H9 (cell line): ENCODE data around the gene ZNF541. TPM values are rescaled to one million over a fixed set of nuclear protein-coding genes. Genes with fewer than 3 reads are reported as not detected.

Experiments
- DNase-seq: peaks from one replicate; pipeline ENCODE4 v3.0.0-alpha.2; 2017
- H2AFZ ChIP-seq: one replicate; pipeline ENCODE4 v1.6.1; 2013; ENCODE audit warnings: mild to moderate bottlenecking, low read length, control low read depth, moderate library complexity
- H2AK5ac ChIP-seq: 2 replicates; pipeline ENCODE4 v1.6.1; 2013; ENCODE audit warnings: low read length, control low read depth, mixed read lengths; ENCODE audit not compliant: insufficient read length
- H2BK120ac ChIP-seq: one replicate; pipeline ENCODE4 v1.6.1; 2013; ENCODE audit warnings: low read depth, mild to moderate bottlenecking, low read length, control low read depth, inconsistent platforms; ENCODE audit not compliant: poor library complexity, severe bottlenecking
- H2BK12ac ChIP-seq: 2 replicates; pipeline ENCODE4 v1.6.1; 2013; ENCODE audit warnings: low read length, control low read depth, mixed read lengths, low read depth; ENCODE audit not compliant: insufficient read length
- H2BK15ac ChIP-seq: 2 replicates; pipeline ENCODE4 v1.6.1; 2013; ENCODE audit warnings: low read depth, low read length, control low read depth
- H2BK20ac ChIP-seq: one replicate; pipeline ENCODE4 v1.6.1; 2013; ENCODE audit warnings: low read depth, mild to moderate bottlenecking, low read length, control low read depth, inconsistent platforms; ENCODE audit not compliant: poor library complexity, severe bottlenecking
- H2BK5ac ChIP-seq: 2 replicates; pipeline ENCODE4 v1.6.1; 2013; ENCODE audit warnings: low read length, control low read depth, mixed read lengths; ENCODE audit not compliant: insufficient read length
- H3K14ac ChIP-seq: 2 replicates; pipeline ENCODE4 v1.6.1; 2013; ENCODE audit warnings: low read length, control low read depth; ENCODE audit not compliant: insufficient read depth
- H3K18ac ChIP-seq: 2 replicates; pipeline ENCODE4 v1.6.1; 2013; ENCODE audit warnings: low read depth, mild to moderate bottlenecking, mixed read lengths, low read length, control low read depth; ENCODE audit not compliant: insufficient read length
- H3K23ac ChIP-seq: 2 replicates; pipeline ENCODE4 v1.6.1; 2013; ENCODE audit warnings: low read length, control low read depth, mixed read lengths, low read depth; ENCODE audit not compliant: insufficient read length
- H3K23me2 ChIP-seq: 2 replicates; pipeline ENCODE4 v1.6.1; 2013; ENCODE audit warnings: low read depth, mild to moderate bottlenecking, mixed read lengths, low read length, control low read depth; ENCODE audit not compliant: insufficient read length, poor library complexity, severe bottlenecking
- H3K27ac ChIP-seq: 2 replicates; pipeline ENCODE4 v1.5.1; 2013; ENCODE audit warnings: low read length, control low read depth, mixed read lengths, low read depth; ENCODE audit not compliant: insufficient read length
- H3K27me3 ChIP-seq: 2 replicates; pipeline ENCODE4 v1.6.1; 2013; ENCODE audit warnings: low read length, control low read depth, inconsistent platforms; ENCODE audit not compliant: insufficient read depth
- H3K4ac ChIP-seq: 2 replicates; pipeline ENCODE4 v1.6.1; 2013; ENCODE audit warnings: low read depth, mild to moderate bottlenecking, control low read depth, inconsistent platforms, low read length, moderate library complexity
- H3K4me1 ChIP-seq: 2 replicates; pipeline ENCODE4 v1.6.1; 2013; ENCODE audit warnings: low read length, control low read depth, inconsistent platforms; ENCODE audit not compliant: insufficient read depth
- H3K4me2 ChIP-seq: 2 replicates; pipeline ENCODE4 v1.6.1; 2013; ENCODE audit warnings: low read length, control low read depth, mixed read lengths; ENCODE audit not compliant: insufficient read length, insufficient read depth
- H3K56ac ChIP-seq: 2 replicates; pipeline ENCODE4 v1.6.1; 2013; ENCODE audit warnings: low read depth, mild to moderate bottlenecking, mixed read lengths, low read length, control low read depth; ENCODE audit not compliant: insufficient read length
- H3K79me1 ChIP-seq: 2 replicates; pipeline ENCODE4 v1.6.1; 2013; ENCODE audit warnings: low read depth, mild to moderate bottlenecking, moderate library complexity, low read length, control low read depth, inconsistent platforms; ENCODE audit not compliant: insufficient read depth, poor library complexity, severe bottlenecking
- H3K79me2 ChIP-seq: 2 replicates; pipeline ENCODE4 v1.6.1; 2013; ENCODE audit warnings: low read length, control low read depth, inconsistent platforms; ENCODE audit not compliant: insufficient read depth
- H3K9ac ChIP-seq: 2 replicates; pipeline ENCODE4 v1.6.1; 2013; ENCODE audit warnings: low read length, control low read depth, mixed read lengths; ENCODE audit not compliant: insufficient read length; ENCODE audit errors: extremely low read depth
- H3K9me3 ChIP-seq: one replicate; pipeline ENCODE4 v1.6.1; 2013; ENCODE audit warnings: low read depth, low read length, inconsistent platforms; ENCODE audit not compliant: control insufficient read depth
- H3T11ph ChIP-seq: one replicate; pipeline ENCODE4 v1.6.1; 2013; ENCODE audit warnings: mild to moderate bottlenecking, low read length, control low read depth, inconsistent platforms
- H4K20me1 ChIP-seq: one replicate; pipeline ENCODE4 v1.6.1; 2013; ENCODE audit not compliant: control insufficient read depth, insufficient read length, insufficient read depth
- H4K5ac ChIP-seq: 2 replicates; pipeline ENCODE4 v1.6.1; 2013; ENCODE audit warnings: low read depth, mild to moderate bottlenecking, mixed read lengths, low read length, control low read depth; ENCODE audit not compliant: insufficient read length
- H4K8ac ChIP-seq: replicated peaks from 2 replicates; pipeline ENCODE4 v1.6.1; 2013; ENCODE audit warnings: low read length, control low read depth, mixed read lengths, low read depth; ENCODE audit not compliant: insufficient read length
- H4K91ac ChIP-seq: 2 replicates; pipeline ENCODE4 v1.6.1; 2013; ENCODE audit warnings: low read depth, mild to moderate bottlenecking, moderate library complexity, mixed read lengths, low read length, control low read depth; ENCODE audit not compliant: insufficient read length
- H3K27ac Mint-ChIP-seq, 3 experiments: 2 replicates in 2 of 3; 3 replicates in 1 of 3; pipeline ENCODE4 v1.8.0; 2020 to 2021; ENCODE audit warnings: mixed read lengths in 3 of 3, mild to moderate bottlenecking in 1 of 3, moderate library complexity in 1 of 3
- H3K27me3 Mint-ChIP-seq: 2 replicates; pipeline ENCODE4 v1.8.0; 2021; ENCODE audit warnings: low read depth, mild to moderate bottlenecking, moderate library complexity, mixed read lengths
- H3K36me3 Mint-ChIP-seq, 3 experiments: 2 replicates in 2 of 3; 3 replicates in 1 of 3; pipeline ENCODE4 v1.8.0; 2020 to 2021; ENCODE audit warnings: low read depth in 3 of 3, mixed read lengths in 3 of 3; ENCODE audit not compliant: insufficient read depth in 1 of 3
- H3K4me1 Mint-ChIP-seq, 2 experiments: 2 replicates each; pipeline ENCODE4 v1.8.0; 2020; ENCODE audit warnings: mixed read lengths in 2 of 2
- H3K4me3 Mint-ChIP-seq, 2 experiments: 2 replicates in 1 of 2; 3 replicates in 1 of 2; pipeline ENCODE4 v1.8.0; 2020 to 2021; ENCODE audit warnings: mild to moderate bottlenecking in 2 of 2, mixed read lengths in 2 of 2, moderate library complexity in 1 of 2
- H3K9me3 Mint-ChIP-seq, 2 experiments: 2 replicates in 1 of 2; 3 replicates in 1 of 2; pipeline ENCODE4 v1.8.0; 2020; ENCODE audit warnings: mild to moderate bottlenecking in 2 of 2, mixed read lengths in 2 of 2, moderate library complexity in 1 of 2
- CTCF ChIP-seq: fragments of 200-600 bp; sonication (generic); conservative IDR thresholded peaks from 3 replicates; pipeline ENCODE4 v1.8.0; 2021; ENCODE audit warnings: antibody characterized with exemption, mild to moderate bottlenecking
- WGBS: extraction: QIAGEN DNeasy Blood & Tissue Kit; methylation state at CpG from one replicate; pipeline ENCODE4 v1.1.7; 2013; ENCODE audit warnings: missing lambda C conversion rate, low lambda C conversion rate, mixed read lengths; ENCODE audit not compliant: insufficient read length; ENCODE audit errors: extremely low coverage; 5-methylcytosine and 5-hydroxymethylcytosine counted together
- total RNA-seq: library from RNA; stranded (reverse); gene quantifications from 2 replicates; pipeline ENCODE4 v1.2.1, GENCODE V29; 2021

The ZNF541 gene
- total RNA-seq, 1 experiment from 2014 or later: not detected

GRCh38 chr19:47593860-47594259 lies 20.9 kb upstream of the ZNF541 start:
- Mint-ChIP-seq H3K4me3 (no peak overlapping the region; a peak in 1 of 5 replicates), H3K36me3 (no peaks in the 10 kb centered on the region), H3K4me1 (peaks cover 8 to 9% of the 10 kb centered on the region in 2 experiments), H3K9me3 (no peaks in the 10 kb centered on the region), H3K27ac (peak overlapping the region in 2 of 3 experiments; percentile 77 to 88; a peak in 3 of 7 replicates), H3K27me3 (no peaks in the 10 kb centered on the region)
- no peak overlapping the region for H3K4ac ChIP-seq
- H3K23ac ChIP-seq: no peak overlapping the region
- no peaks in the 10 kb centered on the region for H4K20me1 ChIP-seq
- H2AK5ac ChIP-seq: no peak overlapping the region
- H3T11ph ChIP-seq: no peak overlapping the region
- H2AFZ ChIP-seq: no peak overlapping the region
- no peak overlapping the region for H3K4me2 ChIP-seq
- H3K23me2 ChIP-seq: peaks cover 5% of the 10 kb centered on the region
- H2BK5ac ChIP-seq: no peak overlapping the region
- no peak overlapping the region for H3K14ac ChIP-seq
- no peak overlapping the region for H3K9ac ChIP-seq
- TF ChIP-seq CTCF: no peak
- H3K27ac ChIP-seq: no peak overlapping the region
- no peak overlapping the region for H4K91ac ChIP-seq
- H2BK20ac ChIP-seq: no peak overlapping the region
- H4K5ac ChIP-seq: no peak overlapping the region
- H3K79me1 ChIP-seq: no peaks in the 10 kb centered on the region
- H3K56ac ChIP-seq: no peak overlapping the region
- H3K27me3 ChIP-seq: no peaks in the 10 kb centered on the region
- no CpG with 5 or more reads among the region's 6 CpGs for WGBS
- no peak overlapping the region for H3K18ac ChIP-seq
- H3K4me1 ChIP-seq: no peaks in the 10 kb centered on the region
- no peaks in the 10 kb centered on the region for H3K79me2 ChIP-seq
- no peak overlapping the region for H2BK120ac ChIP-seq
- H2BK15ac ChIP-seq: no peak overlapping the region
- no peaks in the 10 kb centered on the region for H3K9me3 ChIP-seq
- H2BK12ac ChIP-seq: no peak overlapping the region
- DNase-seq: no peak
- H4K8ac ChIP-seq: no peak overlapping the region
